NOMO-1 treated with DMSO at 0.1 percent for 48 hours (cell line): Measurements from ENCODE around the gene ST7.
A peak's percentile ranks its signal among the peaks of the same experiment; 100 is the strongest.

ENCODE experiments used
- DNase-seq: peaks from one replicate; lab custom pipeline; 2025; ENCODE audit not compliant: unreplicated experiment; lab: John Stamatoyannopoulos, UW

The ST7 gene

GRCh38 chr7:117051808-117052207 lies 98.5 kb downstream of the ST7 start:
- no peak for DNase-seq

GRCh38 chr7:117053432-117053831 lies 100.1 kb downstream of the ST7 start:
- no peak for DNase-seq

- DNase-seq, result no peak
Observed at GRCh38 chr7:117061751-117062150, 108.5 kb downstream of the ST7 start.

- no peak for DNase-seq
Observed at GRCh38 chr7:117062300-117062699, 109.0 kb downstream of the ST7 start.

- no peak for DNase-seq
Observed at GRCh38 chr7:117064688-117065087, 111.4 kb downstream of the ST7 start.

GRCh38 chr7:117065571-117066150 lies 112.4 kb downstream of the ST7 start:
- DNase-seq, result no peak

GRCh38 chr7:117066668-117067067 lies 113.4 kb downstream of the ST7 start:
- DNase-seq, result peak; percentile 78

- no peak for DNase-seq
Observed at GRCh38 chr7:117067340-117067739, 114.0 kb downstream of the ST7 start.

- no peak for DNase-seq
Observed at GRCh38 chr7:117068511-117069145, 115.3 kb downstream of the ST7 start.

- DNase-seq, result no peak
Observed at GRCh38 chr7:117069379-117069778, 116.1 kb downstream of the ST7 start.

- no peak for DNase-seq
Observed at GRCh38 chr7:117071551-117071950, 118.2 kb downstream of the ST7 start.

- peak; percentile 12 for DNase-seq
Observed at GRCh38 chr7:117072620-117073118, 119.4 kb downstream of the ST7 start.

GRCh38 chr7:117074378-117074777 lies 121.1 kb downstream of the ST7 start:
- DNase-seq, result no peak

- no peak for DNase-seq
Observed at GRCh38 chr7:117075934-117076333, 122.6 kb downstream of the ST7 start.

- DNase-seq, result no peak
Observed at GRCh38 chr7:117076426-117076943, 123.2 kb downstream of the ST7 start.

GRCh38 chr7:117077658-117078057 lies 124.4 kb downstream of the ST7 start:
- DNase-seq, result no peak

- no peak for DNase-seq
Observed at GRCh38 chr7:117082647-117083046, 129.3 kb downstream of the ST7 start.

- no peak for DNase-seq
Observed at GRCh38 chr7:117083648-117084047, 130.3 kb downstream of the ST7 start.

- DNase-seq, result no peak
Observed at GRCh38 chr7:117084286-117084685, 131.0 kb downstream of the ST7 start.

GRCh38 chr7:117085275-117085674 lies 132.0 kb downstream of the ST7 start:
- DNase-seq, result no peak

GRCh38 chr7:117085769-117086463 lies 132.6 kb downstream of the ST7 start:
- no peak for DNase-seq

GRCh38 chr7:117086788-117087187 lies 133.5 kb downstream of the ST7 start:
- no peak for DNase-seq
